ENCODE measurements around the gene DUSP6. TPM values are rescaled to one million over a fixed set of nuclear protein-coding genes. Genes with fewer than 3 reads are reported as not detected.

DUSP6 gene
- total and polyA plus RNA-seq, 2 of the 8 experiments (the other 6 are each of a cell fraction or from before 2014, with no cell fraction given), result 99.3 to 179 TPM

DNA sequence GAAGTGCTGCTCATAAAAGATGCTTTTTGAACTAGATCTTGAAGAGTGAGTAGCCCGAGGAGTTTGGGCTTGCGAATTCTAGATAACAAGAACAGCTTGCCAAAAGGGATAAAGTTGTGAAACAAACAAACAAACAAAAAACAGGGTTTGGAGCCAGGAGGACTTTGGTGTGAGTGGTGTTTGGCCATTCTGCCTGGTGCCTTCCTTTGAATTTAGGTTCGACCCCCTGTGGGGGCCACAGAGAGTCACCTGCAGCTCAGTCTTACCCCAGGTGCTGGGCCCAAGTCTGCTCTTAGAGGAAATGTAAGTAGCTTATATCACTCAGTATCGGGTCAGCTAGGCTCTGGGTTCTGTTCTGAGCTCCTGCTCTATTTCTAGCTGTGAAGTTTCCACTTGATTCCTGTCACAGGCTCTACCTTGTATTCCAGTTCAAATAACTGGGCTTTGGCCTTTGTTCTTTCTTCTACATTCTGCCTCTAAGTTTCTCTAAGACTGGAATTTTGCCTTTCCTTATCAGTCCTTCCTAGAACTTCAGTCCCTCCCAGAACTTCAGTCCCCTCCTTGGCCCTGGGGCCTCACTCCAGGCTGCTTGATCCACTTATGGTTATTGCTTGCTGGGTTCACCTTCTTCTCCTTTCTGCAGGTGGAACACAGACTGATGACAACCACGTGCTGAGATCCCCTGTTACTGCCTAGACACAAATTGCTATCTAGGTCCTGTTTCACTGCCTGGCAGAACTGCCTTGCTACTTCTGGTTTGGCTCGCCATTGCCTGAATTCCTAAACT is 20.5 kb upstream of the DUSP6 start:
- no peak overlapping the region for H3K27ac ChIP-seq (ENCODE audit: low read depth, low read length)
- no peaks in the 10 kb centered on the region for H3K9me3 ChIP-seq (ENCODE audit: insufficient read depth in 2 of 2, low read depth in 1 of 2, low read length in 1 of 2)
- DNase-seq (ENCODE audit: low read depth in 1 of 2, low spot score in 2 of 2) (no peak), FAIRE-seq (no peak)
- no peak overlapping the region for H2AFZ ChIP-seq (ENCODE audit: low read length)
- no peaks in the 10 kb centered on the region for H4K20me1 ChIP-seq (replicated peaks in 1 of 2; ENCODE audit: control insufficient read depth in 1 of 2, insufficient read depth in 2 of 2, low read length in 2 of 2)
- no peak overlapping the region for H3K23ac ChIP-seq (ENCODE audit: insufficient read length)
- H4K8ac ChIP-seq (ENCODE audit: extremely low read depth, insufficient read depth, low read length), result no peak overlapping the region
- ChIA-PET POLR2A (ENCODE audit: partially characterized antibody) (interaction anchor here (1.0 to 2.2 kb wide), 3 partner anchors 15 to 26 kb away, joined by 3 to 11 read pairs (median 3); partner anchors contain the start of gene DUSP6), CTCF (ENCODE audit: partially characterized antibody) (interaction anchor here (1.2 to 1.5 kb wide), 4 partner anchors 9 to 353 kb away, joined by 3 to 5 read pairs (median 3); no protein-coding TSS in a partner anchor)
- H4K91ac ChIP-seq (replicated peaks; ENCODE audit: insufficient read length, low read length), result no peak overlapping the region
- no peaks in the 10 kb centered on the region for H3K23me2 ChIP-seq (ENCODE audit: low read depth, low read length)
- no peaks in the 10 kb centered on the region for H3K79me1 ChIP-seq (ENCODE audit: low read depth, low read length)
- no peak overlapping the region for H3K4me2 ChIP-seq (ENCODE audit: insufficient read depth in 1 of 2, low read depth in 2 of 2, low read length in 2 of 2)
- H3K56ac ChIP-seq (replicated peaks; ENCODE audit: insufficient read length, low read depth, low read length), result no peak overlapping the region
- no peak overlapping the region for H2BK120ac ChIP-seq (replicated peaks; ENCODE audit: low read depth, low read length)
- 0 out of 2 replicates have a peak overlapping the region, but pooled peaks have one; percentile 3 for H2BK5ac ChIP-seq (ENCODE audit: low read depth, low read length)
- H3K4me3 ChIP-seq (ENCODE audit: extremely low read depth in 1 of 4, insufficient read depth in 2 of 4, low read depth in 3 of 4, low read length in 4 of 4), result no peak overlapping the region
- no peak overlapping the region for H2BK20ac ChIP-seq (ENCODE audit: low read length)
- no peak overlapping the region for H2AK5ac ChIP-seq (ENCODE audit: low read depth, low read length)
- peaks cover 0 to 4% (median 0%) of the 10 kb centered on the region in 4 experiments; a peak in 1 of 7 replicates for H3K4me1 ChIP-seq (replicated peaks in 1 of 4; ENCODE audit: control insufficient read depth in 3 of 4, insufficient read depth in 4 of 4, low read length in 3 of 4)
- H3K27me3 ChIP-seq (replicated peaks in 1 of 4; ENCODE audit: control insufficient read depth in 3 of 4, extremely low read depth in 1 of 4, insufficient read depth in 3 of 4, low read length in 3 of 4), result no peaks in the 10 kb centered on the region
- H3K4ac ChIP-seq (replicated peaks; ENCODE audit: insufficient read length, low read depth, low read length), result no peak overlapping the region
- no peak overlapping the region for H2BK15ac ChIP-seq (ENCODE audit: low read length)
- H4K5ac ChIP-seq (ENCODE audit: insufficient read length, low read depth, low read length), result no peak overlapping the region
- no peak overlapping the region for H3K18ac ChIP-seq (ENCODE audit: extremely low read depth, low read length)
- 87% methylated on average over 6 of the region's 6 CpGs; no CpG with 5 or more reads in 1 of the 2 experiments for WGBS, 2 experiments (ENCODE audit: extremely low coverage in 1 of 2, insufficient coverage in 1 of 2, insufficient read length in 1 of 2, insufficient replicate concordance in 2 of 2, low coverage in 1 of 2, low lambda C conversion rate in 2 of 2, missing lambda C conversion rate in 1 of 2)
- no peak overlapping the region for H3K14ac ChIP-seq (ENCODE audit: insufficient read length)
- H3K79me2 ChIP-seq (ENCODE audit: control insufficient read depth in 1 of 2, insufficient read depth in 2 of 2, low read length in 2 of 2), result no peaks in the 10 kb centered on the region
- no peak overlapping the region for H3K9ac ChIP-seq (replicated peaks in 1 of 4; ENCODE audit: extremely low read depth in 1 of 4, low read depth in 3 of 4, low read length in 3 of 4)
- H2BK12ac ChIP-seq (ENCODE audit: low read depth, low read length), result peak overlapping the region; percentile 30; the same call in 1 of the 2 replicates
- no peaks in the 10 kb centered on the region for H3K36me3 ChIP-seq (ENCODE audit: control insufficient read depth in 2 of 4, insufficient read depth in 4 of 4, low read length in 3 of 4)
- TF ChIP-seq BRCA1 (IDR thresholded peaks at IDR 0.05; ENCODE audit: low read depth, low read length) (no peak), CHD1 (IDR thresholded peaks at IDR 0.05; ENCODE audit: low read depth, low read length) (no peak), JUND (IDR thresholded peaks at IDR 0.05; ENCODE audit: low read length) (no peak), KDM4A (IDR thresholded peaks at IDR 0.05; ENCODE audit: low read depth, low read length, severe bottlenecking) (no peak), KDM5A (IDR thresholded peaks at IDR 0.05; ENCODE audit: low read length) (no peak), SP4 (IDR thresholded peaks at IDR 0.05; ENCODE audit: low read length) (no peak), SP1 (IDR thresholded peaks at IDR 0.05; ENCODE audit: low read depth, low read length) (no peak), HDAC6 (IDR thresholded peaks at IDR 0.05; ENCODE audit: low read depth, low read length) (no peak), ZNF274 (IDR thresholded peaks at IDR 0.05; ENCODE audit: borderline replicate concordance, extremely low read depth, low read length) (no peak)
